PC-3 (cell line): Measurements from ENCODE around the gene PJVK.

Source experiments
- CTCF ChIP-seq: fragments of 300-600 bp; sonication (generic); conservative IDR thresholded peaks from 2 replicates; pipeline ENCODE4 v1.5.1; 2017; ENCODE audit warnings: antibody characterized with exemption, low read depth, mild to moderate bottlenecking, low read length
- EZH2phosphoT487 ChIP-seq: fragments of 300-600 bp; sonication (generic); IDR thresholded peaks from 2 replicates; pipeline ENCODE4 v1.6.1; 2018; ENCODE audit warnings: mild to moderate bottlenecking, antibody characterized with exemption, low read length, borderline replicate concordance

- TF ChIP-seq CTCF (no peak), EZH2phosphoT487 (no peak)
These were observed 48.5 kb downstream of the PJVK start for GRCh38 chr2:178499640-178500039.
